Cerebellar cortex (tissue), 1 donor: ENCODE results near the gene FAM124B.

Experiments used
- DNase-seq: peaks from one replicate; pipeline ENCODE4 v3.0.0-alpha.2; 2015; ENCODE audit warnings: low spot score

The FAM124B gene

DNA sequence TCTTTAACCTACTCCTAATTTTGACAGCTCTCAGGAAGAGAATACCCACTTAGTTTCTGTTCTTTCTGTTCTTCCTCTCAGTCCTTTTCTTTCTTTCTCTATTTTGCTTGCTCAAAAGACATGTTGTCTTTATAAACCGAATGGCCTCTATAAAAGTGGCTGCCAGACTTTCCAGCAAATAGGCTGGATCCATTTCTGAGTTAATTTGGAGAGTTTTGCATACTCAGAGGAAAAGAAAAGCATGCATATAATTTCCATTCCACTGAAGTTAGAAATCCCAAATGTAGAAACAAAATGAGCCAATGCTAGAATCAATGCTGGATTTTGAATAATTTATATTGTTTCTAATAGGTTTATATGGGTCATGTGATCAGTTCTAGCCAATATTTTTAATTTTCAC lies 65.9 kb downstream of the FAM124B start:
- DNase-seq, result no peak

GRCh38 chr2:224334726-224335125 lies 67.2 kb downstream of the FAM124B start:
- no peak for DNase-seq

DNA sequence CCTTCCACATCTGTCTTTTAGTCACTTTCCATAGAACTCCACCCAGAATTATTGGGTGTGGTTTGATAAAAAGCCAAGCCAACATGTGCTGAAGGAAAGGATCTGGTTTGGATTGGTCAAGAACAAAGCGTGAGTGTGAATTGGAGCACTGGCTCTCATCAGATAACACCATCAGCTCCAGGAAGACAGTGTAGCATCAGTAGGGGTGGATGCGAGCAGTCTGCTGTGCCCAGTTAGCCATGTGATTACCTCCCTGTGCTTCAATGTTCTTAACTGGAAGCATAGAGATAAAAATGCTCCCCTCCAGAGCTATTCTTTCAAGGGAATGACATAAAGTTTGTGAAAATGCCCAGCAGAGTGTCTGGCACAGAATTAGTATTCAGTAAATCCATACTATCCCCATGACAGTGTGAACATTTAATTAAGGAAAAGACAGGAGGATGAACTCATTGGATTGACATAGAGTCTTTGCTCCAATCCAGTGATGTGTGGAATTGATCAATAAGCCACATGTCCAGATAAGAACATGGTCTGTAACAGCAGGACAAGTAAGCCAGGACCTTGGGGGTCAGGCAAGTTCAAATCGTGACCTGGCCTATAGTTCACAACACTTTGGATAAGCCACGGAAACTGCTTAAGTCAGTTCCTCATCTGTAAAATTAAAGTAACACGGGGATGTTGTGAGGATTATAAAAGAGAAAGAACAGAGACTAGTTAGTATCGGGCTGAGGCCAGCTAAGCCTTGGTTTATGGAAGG lies 68.0 kb downstream of the FAM124B start:
- no peak for DNase-seq

- DNase-seq, result no peak
Observed at GRCh38 chr2:224331698-224332097, 70.2 kb downstream of the FAM124B start.

GRCh38 chr2:224328798-224329197 lies 73.1 kb downstream of the FAM124B start:
- DNase-seq, result no peak
